ENCODE measurements around the gene CIZ1.
"Not testable (repeated sequence)": the region's sequence is repeated elsewhere in the genome, so short reads cannot be mapped to it uniquely, and the experiment has no call there.

Gene CIZ1

DNA sequence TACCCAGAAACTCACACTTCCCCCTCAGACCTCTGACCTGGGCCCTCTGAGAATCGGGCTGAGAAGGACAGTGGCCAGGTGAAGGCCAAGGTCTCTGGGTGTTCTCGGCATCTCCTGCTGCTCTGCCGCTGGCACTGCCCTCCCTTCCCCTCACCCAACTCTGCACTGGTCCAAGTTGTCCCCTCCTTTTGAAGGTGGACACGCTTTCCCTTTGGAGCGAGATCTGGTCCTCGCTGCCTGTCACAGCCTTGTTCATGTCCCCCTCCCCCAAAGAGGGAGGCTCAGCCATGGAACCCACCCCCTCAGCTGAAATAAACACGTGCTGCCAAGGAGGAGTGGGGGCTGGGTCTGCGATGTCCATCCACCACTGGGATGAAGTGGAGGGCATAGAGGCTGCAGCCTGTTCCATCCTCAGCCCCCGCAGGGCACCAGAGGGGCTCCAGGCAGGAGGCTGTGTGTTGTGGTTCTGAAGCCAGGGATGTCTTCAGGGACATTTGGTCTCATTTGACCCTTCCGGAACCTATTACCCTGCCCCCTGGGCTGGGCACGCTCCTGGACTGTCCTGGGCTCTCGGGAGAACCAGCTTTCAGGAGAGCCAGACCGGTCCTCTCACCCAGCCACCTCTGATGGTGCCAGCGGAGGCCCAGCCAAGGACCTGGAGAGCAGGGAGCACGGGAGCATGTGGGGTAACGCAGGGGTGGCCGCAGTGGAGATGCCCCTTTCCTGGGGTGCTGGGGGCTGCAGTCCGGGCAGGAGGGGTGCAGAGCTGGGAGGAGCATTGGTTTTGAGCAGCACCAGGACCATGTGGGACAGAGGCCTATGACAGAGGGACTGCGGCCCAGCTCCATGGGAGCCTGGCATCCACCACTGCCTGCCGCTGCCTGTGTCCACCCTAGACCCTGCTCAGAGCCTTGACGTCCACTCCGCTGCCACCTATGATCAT is 46.9 kb downstream of the CIZ1 start:
- no peaks in the 10 kb centered on the region for H3K36me3 ChIP-seq (ENCODE audit: control insufficient read depth, insufficient read depth, low read length)
- no peak overlapping the region for H3K4me3 ChIP-seq (ENCODE audit: low read depth, low read length)
- H3K9me3 ChIP-seq (ENCODE audit: control insufficient read depth, insufficient read depth, low read length), result no peaks in the 10 kb centered on the region
- no peaks in the 10 kb centered on the region for H3K4me1 ChIP-seq (ENCODE audit: control insufficient read depth, insufficient read depth, low read length)
- no peak overlapping the region for H3K9ac ChIP-seq (ENCODE audit: low read depth, low read length)
- H3K27me3 ChIP-seq (ENCODE audit: control insufficient read depth, insufficient read depth, low read length), result no peaks in the 10 kb centered on the region

GRCh38 chr9:128143525-128144238 is 47.7 kb downstream of the CIZ1 start:
- Histone ChIP-seq H3K4me1 (ENCODE audit: control insufficient read depth, insufficient read depth, low read length) (no peaks in the 10 kb centered on the region), H3K36me3 (ENCODE audit: control insufficient read depth, insufficient read depth, low read length) (no peaks in the 10 kb centered on the region), H3K27me3 (ENCODE audit: control insufficient read depth, insufficient read depth, low read length) (no peaks in the 10 kb centered on the region), H3K4me3 (ENCODE audit: low read depth, low read length) (no peak overlapping the region), H3K9me3 (ENCODE audit: control insufficient read depth, insufficient read depth, low read length) (no peaks in the 10 kb centered on the region), H3K9ac (ENCODE audit: low read depth, low read length) (no peak overlapping the region)

GRCh38 chr9:128142596-128142995 is 48.8 kb downstream of the CIZ1 start:
- no peak overlapping the region for H3K9ac ChIP-seq (ENCODE audit: low read depth, low read length)
- no peaks in the 10 kb centered on the region for H3K36me3 ChIP-seq (ENCODE audit: control insufficient read depth, insufficient read depth, low read length)
- no peaks in the 10 kb centered on the region for H3K27me3 ChIP-seq (ENCODE audit: control insufficient read depth, insufficient read depth, low read length)
- no peaks in the 10 kb centered on the region for H3K9me3 ChIP-seq (ENCODE audit: control insufficient read depth, insufficient read depth, low read length)
- H3K4me1 ChIP-seq (ENCODE audit: control insufficient read depth, insufficient read depth, low read length), result no peaks in the 10 kb centered on the region
- H3K4me3 ChIP-seq (ENCODE audit: low read depth, low read length), result no peak overlapping the region

- Histone ChIP-seq H3K9me3 (ENCODE audit: control insufficient read depth, insufficient read depth, low read length) (no peaks in the 10 kb centered on the region), H3K4me3 (ENCODE audit: low read depth, low read length) (no peak overlapping the region), H3K4me1 (ENCODE audit: control insufficient read depth, insufficient read depth, low read length) (no peaks in the 10 kb centered on the region), H3K36me3 (ENCODE audit: control insufficient read depth, insufficient read depth, low read length) (no peaks in the 10 kb centered on the region), H3K9ac (ENCODE audit: low read depth, low read length) (no peak overlapping the region), H3K27me3 (ENCODE audit: control insufficient read depth, insufficient read depth, low read length) (no peaks in the 10 kb centered on the region)
Observed at GRCh38 chr9:128142061-128142460, 49.3 kb downstream of the CIZ1 start.

DNA sequence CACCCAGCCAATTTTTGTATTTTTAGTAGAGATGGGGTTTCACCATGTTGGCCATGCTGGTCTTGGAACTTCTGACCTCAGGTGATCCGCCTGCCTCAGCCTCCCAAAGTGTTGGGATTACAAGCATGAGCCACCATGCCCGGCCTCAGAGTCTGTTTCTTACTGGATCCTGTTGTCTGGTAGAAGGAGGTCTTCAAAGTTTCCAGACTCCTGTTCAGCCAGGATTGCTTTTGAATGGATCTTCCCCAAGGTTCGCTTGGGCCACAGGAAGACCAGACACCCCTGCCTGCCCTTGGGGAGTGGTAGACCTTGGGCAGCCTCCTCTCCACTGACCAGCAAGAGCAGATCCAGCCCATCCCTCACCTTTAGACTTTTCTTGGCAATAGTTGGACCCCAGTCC is 49.8 kb downstream of the CIZ1 start:
- H3K9me3 ChIP-seq (ENCODE audit: control insufficient read depth, insufficient read depth, low read length), result no peaks in the 10 kb centered on the region
- no peaks in the 10 kb centered on the region for H3K4me1 ChIP-seq (ENCODE audit: control insufficient read depth, insufficient read depth, low read length)
- no peaks in the 10 kb centered on the region for H3K36me3 ChIP-seq (ENCODE audit: control insufficient read depth, insufficient read depth, low read length)
- H3K4me3 ChIP-seq (ENCODE audit: low read depth, low read length), result no peak overlapping the region
- no peaks in the 10 kb centered on the region for H3K27me3 ChIP-seq (ENCODE audit: control insufficient read depth, insufficient read depth, low read length)
- no peak overlapping the region for H3K9ac ChIP-seq (ENCODE audit: low read depth, low read length)

DNA sequence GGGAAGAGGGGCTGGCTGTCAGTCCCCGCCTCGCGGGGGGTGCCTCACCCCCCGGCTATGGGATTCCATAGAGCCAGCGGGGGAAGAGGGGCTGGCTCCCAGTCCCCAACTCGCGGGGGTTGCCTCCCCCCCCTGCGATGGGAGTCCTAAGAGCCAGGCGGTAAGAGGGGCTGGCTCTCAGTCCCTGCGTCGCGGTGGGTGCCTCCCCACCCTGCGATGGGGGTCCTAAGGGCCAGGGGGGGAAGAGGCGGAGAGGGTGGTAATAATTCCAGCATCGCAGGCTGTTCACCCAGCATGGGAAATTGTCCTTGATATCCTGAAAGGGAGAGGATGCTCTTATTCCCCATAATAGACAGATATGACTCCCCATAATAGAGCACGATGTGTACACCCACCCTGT is 51.8 kb downstream of the CIZ1 start:
- no peak overlapping the region for H3K9ac ChIP-seq (ENCODE audit: low read depth, low read length)
- H3K4me1 ChIP-seq (ENCODE audit: control insufficient read depth, insufficient read depth, low read length), result no peaks in the 10 kb centered on the region
- no peaks in the 10 kb centered on the region for H3K36me3 ChIP-seq (ENCODE audit: control insufficient read depth, insufficient read depth, low read length)
- H3K9me3 ChIP-seq (ENCODE audit: control insufficient read depth, insufficient read depth, low read length), result no peaks in the 10 kb centered on the region
- H3K4me3 ChIP-seq (ENCODE audit: low read depth, low read length), result no peak overlapping the region
- H3K27me3 ChIP-seq (ENCODE audit: control insufficient read depth, insufficient read depth, low read length), result no peaks in the 10 kb centered on the region

DNA sequence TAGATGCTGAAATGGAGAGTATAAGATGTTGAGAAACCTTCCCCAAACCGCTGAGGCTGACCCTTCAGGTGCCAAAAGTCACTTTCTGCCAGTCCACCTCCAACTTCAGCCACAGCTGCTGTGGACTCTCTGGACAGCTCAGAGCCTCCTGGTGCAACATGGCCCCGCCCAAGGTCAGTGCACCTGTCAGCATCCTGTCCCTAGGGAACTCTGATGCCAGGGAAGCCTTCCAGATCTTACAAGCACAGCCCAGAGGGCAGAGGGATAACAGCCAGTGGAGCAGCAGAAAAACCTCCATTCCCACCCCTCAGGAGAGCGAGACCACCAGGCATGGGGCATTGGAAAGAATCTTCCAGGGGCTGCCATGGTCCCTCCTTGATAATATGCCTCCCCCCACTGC is 53.4 kb downstream of the CIZ1 start:
- no peaks in the 10 kb centered on the region for H3K9me3 ChIP-seq (ENCODE audit: control insufficient read depth, insufficient read depth, low read length)
- H3K27me3 ChIP-seq (ENCODE audit: control insufficient read depth, insufficient read depth, low read length), result no peaks in the 10 kb centered on the region
- H3K4me3 ChIP-seq (ENCODE audit: low read depth, low read length), result no peak overlapping the region
- no peak overlapping the region for H3K9ac ChIP-seq (ENCODE audit: low read depth, low read length)
- H3K4me1 ChIP-seq (ENCODE audit: control insufficient read depth, insufficient read depth, low read length), result no peaks in the 10 kb centered on the region
- no peaks in the 10 kb centered on the region for H3K36me3 ChIP-seq (ENCODE audit: control insufficient read depth, insufficient read depth, low read length)

GRCh38 chr9:128136816-128137793 is 54.3 kb downstream of the CIZ1 start:
- no peaks in the 10 kb centered on the region for H3K36me3 ChIP-seq (ENCODE audit: control insufficient read depth, insufficient read depth, low read length)
- no peaks in the 10 kb centered on the region for H3K4me1 ChIP-seq (ENCODE audit: control insufficient read depth, insufficient read depth, low read length)
- no peaks in the 10 kb centered on the region for H3K27me3 ChIP-seq (ENCODE audit: control insufficient read depth, insufficient read depth, low read length)
- no peak overlapping the region for H3K9ac ChIP-seq (ENCODE audit: low read depth, low read length)
- H3K4me3 ChIP-seq (ENCODE audit: low read depth, low read length), result no peak overlapping the region
- H3K9me3 ChIP-seq (ENCODE audit: control insufficient read depth, insufficient read depth, low read length), result no peaks in the 10 kb centered on the region

GRCh38 chr9:128135561-128135960 is 55.8 kb downstream of the CIZ1 start:
- H3K9me3 ChIP-seq (ENCODE audit: control insufficient read depth, insufficient read depth, low read length); H3K27me3 ChIP-seq (ENCODE audit: control insufficient read depth, insufficient read depth, low read length); H3K36me3 ChIP-seq (ENCODE audit: control insufficient read depth, insufficient read depth, low read length); H3K4me1 ChIP-seq (ENCODE audit: control insufficient read depth, insufficient read depth, low read length); H3K4me3 ChIP-seq (ENCODE audit: low read depth, low read length); H3K9ac ChIP-seq (ENCODE audit: low read depth, low read length): not testable (repeated sequence)

DNA sequence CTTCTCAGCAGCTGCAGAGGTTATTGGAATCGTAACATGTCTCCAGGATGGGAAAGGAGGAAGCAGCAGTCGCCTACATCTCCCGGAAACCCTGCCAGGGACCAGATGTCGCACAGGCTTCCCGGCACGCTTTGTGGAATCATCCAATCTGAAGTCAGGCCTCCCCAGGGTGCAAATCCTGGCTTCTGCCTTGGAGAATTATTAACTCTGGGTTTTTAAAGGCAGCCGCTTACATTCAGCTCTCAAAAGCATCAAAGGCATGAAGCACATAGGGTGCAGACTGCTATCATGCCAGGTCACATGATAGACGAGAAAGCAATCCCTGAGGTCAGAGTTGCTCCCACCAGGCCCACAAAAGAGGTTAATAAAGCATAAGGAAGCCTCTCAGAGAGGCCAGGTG is 59.2 kb downstream of the CIZ1 start:
- not testable (repeated sequence) for H3K4me3 ChIP-seq (ENCODE audit: low read depth, low read length); H3K4me1 ChIP-seq (ENCODE audit: control insufficient read depth, insufficient read depth, low read length); H3K9ac ChIP-seq (ENCODE audit: low read depth, low read length); H3K36me3 ChIP-seq (ENCODE audit: control insufficient read depth, insufficient read depth, low read length); H3K27me3 ChIP-seq (ENCODE audit: control insufficient read depth, insufficient read depth, low read length); H3K9me3 ChIP-seq (ENCODE audit: control insufficient read depth, insufficient read depth, low read length)

GRCh38 chr9:128131346-128131745 is 60.0 kb downstream of the CIZ1 start:
- not testable (repeated sequence) for H3K9me3 ChIP-seq (ENCODE audit: control insufficient read depth, insufficient read depth, low read length); H3K4me1 ChIP-seq (ENCODE audit: control insufficient read depth, insufficient read depth, low read length); H3K36me3 ChIP-seq (ENCODE audit: control insufficient read depth, insufficient read depth, low read length); H3K27me3 ChIP-seq (ENCODE audit: control insufficient read depth, insufficient read depth, low read length); H3K4me3 ChIP-seq (ENCODE audit: low read depth, low read length); H3K9ac ChIP-seq (ENCODE audit: low read depth, low read length)
